Skeletal muscle cell (primary cell): ENCODE measurements around the gene PLS3.

Source experiments
- DNase-seq: peaks from one replicate; pipeline ENCODE4 v3.0.0-alpha.2; 2010; ENCODE audit warnings: low read depth
- H3K4me3 ChIP-seq: 2 replicates; pipeline ENCODE4 v1.5.1; 2011; ENCODE audit warnings: low read depth, mild to moderate bottlenecking, control low read depth, low read length, moderate library complexity

The PLS3 gene

GRCh38 chrX:115652221-115652620, 91.2 kb downstream of the PLS3 start:
- H3K4me3 ChIP-seq, result no peak overlapping the region
- no peak for DNase-seq

DNA sequence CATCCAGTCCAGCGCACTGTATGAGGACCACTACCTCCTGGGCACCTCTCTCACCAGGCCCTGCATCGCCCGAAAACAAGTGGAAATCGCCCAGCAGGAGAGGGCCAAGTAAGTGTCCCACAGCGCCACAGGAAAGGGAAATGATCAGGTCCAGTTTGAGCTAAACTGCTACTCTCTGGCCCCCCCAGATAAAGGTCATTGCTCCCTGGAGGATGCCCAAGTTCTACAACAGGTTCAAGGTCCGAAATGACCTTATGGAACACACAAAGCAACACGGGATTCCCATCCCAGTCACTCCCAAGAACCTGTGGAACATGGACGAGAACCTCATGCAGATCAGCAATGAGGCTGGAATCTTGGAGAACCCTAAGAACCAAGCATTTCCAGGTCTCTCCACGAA, 104.1 kb downstream of the PLS3 start:
- H3K4me3 ChIP-seq, result no peak overlapping the region
- DNase-seq, result no peak

- no peak overlapping the region for H3K4me3 ChIP-seq
- no peak for DNase-seq
Measured at GRCh38 chrX:115679460-115679859, 118.5 kb downstream of the PLS3 start.

DNA sequence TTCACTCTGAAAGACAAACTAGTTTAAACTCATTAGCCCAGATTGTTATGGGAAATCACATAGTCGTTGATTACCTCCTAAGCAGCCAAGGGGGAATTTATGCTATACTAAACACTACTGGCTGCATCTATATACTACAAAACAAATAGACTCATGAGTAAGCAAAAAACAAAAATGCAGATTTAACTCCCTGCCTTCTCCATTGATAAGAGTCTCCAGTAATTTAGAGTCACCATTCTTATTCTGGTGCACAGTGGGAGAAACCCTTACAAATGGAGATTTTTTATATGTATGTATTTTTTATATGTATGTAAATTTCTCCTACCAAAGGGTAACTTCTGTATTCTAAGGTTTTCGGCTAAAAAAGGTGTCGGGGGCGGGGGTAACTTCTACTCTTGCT, 126.6 kb downstream of the PLS3 start:
- DNase-seq, result no peak
- H3K4me3 ChIP-seq, result no peak overlapping the region

DNA sequence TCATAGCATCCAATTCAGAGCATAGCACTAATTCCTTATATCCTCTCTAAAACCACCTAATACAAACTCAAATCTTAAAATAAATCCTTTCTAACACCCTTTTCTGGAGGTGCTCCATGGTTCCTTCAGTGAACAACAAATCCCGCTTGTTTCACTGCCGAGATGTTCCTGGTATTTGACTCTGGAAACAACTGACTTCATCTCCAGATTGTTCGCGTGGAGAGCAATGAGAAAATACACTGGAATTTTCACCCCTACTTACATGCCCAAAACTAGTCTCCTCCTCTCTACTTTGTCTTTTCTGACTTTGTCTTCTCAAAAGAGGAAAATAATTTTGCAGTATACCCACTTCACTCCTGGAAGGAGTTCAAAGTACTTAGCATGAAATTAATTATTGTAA, 129.0 kb downstream of the PLS3 start:
- no peak overlapping the region for H3K4me3 ChIP-seq

DNA sequence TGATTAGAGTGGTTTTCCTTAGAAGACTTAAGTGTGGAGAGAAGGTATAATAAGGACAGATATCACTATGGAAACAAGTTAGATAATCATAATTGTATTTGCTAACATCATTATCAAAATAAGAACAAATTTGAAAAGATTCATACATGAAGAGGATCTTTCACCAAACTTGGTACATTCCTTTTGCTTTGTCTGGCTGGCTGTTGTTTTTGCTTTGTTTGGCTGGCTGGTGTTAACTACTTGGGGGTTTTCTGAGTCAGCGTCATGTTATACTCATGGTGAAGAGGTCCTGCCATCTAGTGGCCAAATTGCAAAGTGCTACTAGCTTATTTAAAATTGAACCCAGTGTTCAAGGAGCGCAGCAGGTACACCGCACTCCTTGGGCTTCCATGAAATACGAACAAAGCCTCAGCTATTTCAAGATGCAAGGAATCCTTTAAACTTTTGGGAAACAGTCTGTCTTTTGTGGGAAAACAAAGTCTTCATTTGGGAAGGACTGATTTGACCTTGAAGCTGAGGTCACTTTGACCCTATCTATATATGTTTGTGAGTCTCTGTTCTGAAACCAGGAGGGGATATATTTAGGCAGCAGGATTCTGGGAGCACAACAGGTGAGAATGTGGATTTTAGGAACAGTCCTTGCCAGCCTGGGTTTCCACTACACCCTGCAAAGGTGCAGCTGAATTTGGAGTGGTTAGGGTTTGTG, 129.7 kb downstream of the PLS3 start:
- no peak overlapping the region for H3K4me3 ChIP-seq
- peak; percentile 34 for DNase-seq

More for the DNA sequence above, 129.0 kb downstream of the PLS3 start:
- DNase-seq, result no peak

GRCh38 chrX:115693476-115693875, 132.5 kb downstream of the PLS3 start:
- H3K4me3 ChIP-seq, result no peak overlapping the region
- DNase-seq, result no peak

DNA sequence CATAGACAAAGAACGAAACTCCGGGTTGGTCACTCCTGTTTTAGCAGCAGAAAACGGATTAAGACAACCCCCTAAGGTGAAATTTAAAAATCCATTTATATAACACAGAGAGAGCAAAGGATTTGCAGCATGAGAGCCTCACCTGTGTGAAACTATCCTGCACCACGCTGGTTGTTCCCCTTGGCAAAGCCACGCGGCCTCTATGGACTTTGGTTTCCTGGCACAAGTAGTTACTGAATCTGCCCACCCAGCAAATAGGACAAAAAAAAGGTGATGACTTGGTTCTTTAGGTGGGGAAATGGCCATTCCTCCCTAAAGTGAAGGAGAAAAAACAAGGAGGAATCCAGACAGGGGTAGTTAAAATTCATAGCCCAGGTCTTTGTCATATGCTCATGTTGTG, 133.1 kb downstream of the PLS3 start:
- DNase-seq, result no peak
- no peak overlapping the region for H3K4me3 ChIP-seq

- H3K4me3 ChIP-seq, result no peak overlapping the region
- DNase-seq, result no peak
Measured at GRCh38 chrX:115696039-115696438, 135.1 kb downstream of the PLS3 start.

DNA sequence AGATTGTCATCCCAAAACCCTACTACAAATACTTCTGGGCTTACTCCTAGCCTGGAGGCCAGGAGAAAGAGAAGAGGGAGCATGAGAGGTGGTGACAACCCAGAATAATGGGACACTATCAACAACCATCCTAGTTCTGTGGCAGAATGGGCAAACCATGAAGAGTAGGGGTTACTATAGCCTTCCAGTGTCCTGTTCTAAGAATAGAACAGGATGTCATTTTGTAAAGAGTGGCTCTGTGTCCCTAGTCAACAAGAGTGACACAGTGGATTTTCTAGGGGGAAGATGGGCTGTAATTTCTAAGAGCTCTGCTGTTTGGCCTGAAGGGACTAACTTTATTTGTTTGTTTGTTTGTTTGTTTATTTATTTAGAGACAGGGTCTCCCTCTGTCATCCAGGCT, 136.0 kb downstream of the PLS3 start:
- no peak overlapping the region for H3K4me3 ChIP-seq
- no peak for DNase-seq

GRCh38 chrX:115697806-115698205, 136.8 kb downstream of the PLS3 start:
- DNase-seq, result no peak
- H3K4me3 ChIP-seq, result no peak overlapping the region
